PC-9 (cell line): Measurements from ENCODE around the gene LRRC27. TPM values are rescaled to one million over a fixed set of nuclear protein-coding genes. Genes with fewer than 3 reads are reported as not detected.

Experiments used
- BruUV-seq: library from RNA; stranded (reverse); fragments of 400-500 nt; replicated peaks from 2 replicates; lab custom pipeline; 2021; lab: Mats Ljungman, UMichigan
- CTCF ChIA-PET: fragments of 300-600 bp; sonication (Branson Sonifier 250); formaldehyde crosslinking; loops from one replicate; lab custom pipeline; 2022; ENCODE audit warnings: antibody characterized with exemption; lab: Charles Lee
- POLR2A ChIA-PET: fragments of 300-600 bp; sonication (Branson Sonifier 250); formaldehyde crosslinking; loops from one replicate; lab custom pipeline; 2022; ENCODE audit warnings: antibody characterized with exemption; ENCODE audit not compliant: unreplicated experiment; lab: Charles Lee
- DNase-seq, 2 experiments: peaks; one replicate each; pipeline versions ENCODE4 v3.0.0 to v3.0.0-alpha.2; 2015 to 2022; ENCODE audit warnings: mixed read lengths in 1 of 2
- H2AFZ ChIP-seq: fragments of 200-600 bp; sonication (generic); 2 replicates; pipeline ENCODE4 v1.8.1; 2017; ENCODE audit warnings: antibody characterized with exemption
- H3F3A ChIP-seq: fragments of 200-600 bp; sonication (generic); 2 replicates; pipeline ENCODE4 v1.8.1; 2017; ENCODE audit warnings: antibody characterized with exemption, mild to moderate bottlenecking, low read depth; ENCODE audit not compliant: insufficient read depth
- H3K27ac ChIP-seq: fragments of 200-600 bp; sonication (generic); 2 replicates; pipeline ENCODE4 v1.6.1; 2016; ENCODE audit warnings: mixed run types
- H3K27me3 ChIP-seq: fragments of 200-600 bp; sonication (generic); 2 replicates; pipeline ENCODE4 v1.6.1; 2016; ENCODE audit warnings: low read depth, mixed run types; ENCODE audit not compliant: insufficient read depth
- H3K36me3 ChIP-seq: fragments of 200-600 bp; sonication (generic); 2 replicates; pipeline ENCODE4 v1.6.1; 2016; ENCODE audit warnings: low read depth, mixed run types
- H3K4me1 ChIP-seq: fragments of 200-600 bp; sonication (generic); replicated peaks from 2 replicates; pipeline ENCODE4 v1.6.1; 2016; ENCODE audit warnings: mixed run types; ENCODE audit not compliant: insufficient read depth
- H3K4me2 ChIP-seq: fragments of 200-600 bp; sonication (generic); 2 replicates; pipeline ENCODE4 v1.6.1; 2017; ENCODE audit warnings: mixed run types
- H3K4me3 ChIP-seq: fragments of 200-600 bp; sonication (generic); 2 replicates; pipeline ENCODE4 v1.6.1; 2016; ENCODE audit warnings: mixed run types
- H3K79me2 ChIP-seq: fragments of 200-600 bp; sonication (generic); 2 replicates; pipeline ENCODE4 v1.6.1; 2017; ENCODE audit warnings: low read depth, mixed run types
- H3K9me2 ChIP-seq: fragments of 200-600 bp; sonication (generic); 2 replicates; pipeline ENCODE4 v1.8.1; 2017; ENCODE audit warnings: mild to moderate bottlenecking; ENCODE audit not compliant: insufficient read depth
- H3K9me3 ChIP-seq: fragments of 200-600 bp; sonication (generic); 2 replicates; pipeline ENCODE4 v1.8.1; 2016; ENCODE audit warnings: low read depth; ENCODE audit not compliant: insufficient read depth
- H4K20me1 ChIP-seq: fragments of 200-600 bp; sonication (generic); 2 replicates; pipeline ENCODE4 v1.8.1; 2017; ENCODE audit not compliant: insufficient read depth
- EZH2 ChIP-seq: fragments of 200-600 bp; sonication (generic); IDR thresholded peaks from 2 replicates; pipeline ENCODE4 v1.8.0; 2017; ENCODE audit warnings: antibody characterized with exemption, low read depth
- intact Hi-C: fragments of 100-400 bp; cut with micrococcal nuclease; formaldehyde crosslinking; loops from one replicate; pipeline ENCODE4 v1.10.0; 2022; ENCODE audit not compliant: unreplicated experiment
- total RNA-seq: library from RNA; stranded (reverse); gene quantifications from 2 replicates; pipeline ENCODE4 v1.2.3, GENCODE V29; 2021
- TF ChIP-seq, protein P1 (sequence below): fragments of 200-600 bp; sonication (generic); conservative IDR thresholded peaks from 2 replicates; pipeline ENCODE4 v1.6.1; 2017; ENCODE audit warnings: mixed run types, antibody characterized with exemption, mild to moderate bottlenecking, moderate library complexity

LRRC27 gene
- total RNA-seq, 1 experiment from 2014 or later, result 10.0 TPM

GRCh38 chr10:132390170-132390920, 58.4 kb downstream of the LRRC27 start:
- H3K4me3 ChIP-seq, result no peak overlapping the region
- no peaks in the 10 kb centered on the region for H3K9me2 ChIP-seq
- ChIA-PET POLR2A (interaction anchor here (0.6 kb wide), 1 partner anchor 150 kb away, joined by 4 read pairs; no protein-coding TSS in a partner anchor), CTCF (no interaction called here)
- H3K27me3 ChIP-seq, result no peaks in the 10 kb centered on the region
- no peaks in the 10 kb centered on the region for H3K36me3 ChIP-seq
- H3K9me3 ChIP-seq, result no peaks in the 10 kb centered on the region
- no TSS peak for BruUV-seq
- H3K4me1 ChIP-seq, result peaks cover 13% of the 10 kb centered on the region
- intact Hi-C loops, result no loop called here
- no peaks in the 10 kb centered on the region for H3K79me2 ChIP-seq
- H3K4me2 ChIP-seq, result no peak overlapping the region
- no peaks in the 10 kb centered on the region for H4K20me1 ChIP-seq
- DNase-seq, result no peak
- no peak overlapping the region for H3K27ac ChIP-seq
- H3F3A ChIP-seq, result no peaks in the 10 kb centered on the region; the same call in 1 of the 2 replicates
- no peak overlapping the region for H2AFZ ChIP-seq
- TF ChIP-seq EZH2, result no peak
- TF ChIP-seq, protein P1, sequence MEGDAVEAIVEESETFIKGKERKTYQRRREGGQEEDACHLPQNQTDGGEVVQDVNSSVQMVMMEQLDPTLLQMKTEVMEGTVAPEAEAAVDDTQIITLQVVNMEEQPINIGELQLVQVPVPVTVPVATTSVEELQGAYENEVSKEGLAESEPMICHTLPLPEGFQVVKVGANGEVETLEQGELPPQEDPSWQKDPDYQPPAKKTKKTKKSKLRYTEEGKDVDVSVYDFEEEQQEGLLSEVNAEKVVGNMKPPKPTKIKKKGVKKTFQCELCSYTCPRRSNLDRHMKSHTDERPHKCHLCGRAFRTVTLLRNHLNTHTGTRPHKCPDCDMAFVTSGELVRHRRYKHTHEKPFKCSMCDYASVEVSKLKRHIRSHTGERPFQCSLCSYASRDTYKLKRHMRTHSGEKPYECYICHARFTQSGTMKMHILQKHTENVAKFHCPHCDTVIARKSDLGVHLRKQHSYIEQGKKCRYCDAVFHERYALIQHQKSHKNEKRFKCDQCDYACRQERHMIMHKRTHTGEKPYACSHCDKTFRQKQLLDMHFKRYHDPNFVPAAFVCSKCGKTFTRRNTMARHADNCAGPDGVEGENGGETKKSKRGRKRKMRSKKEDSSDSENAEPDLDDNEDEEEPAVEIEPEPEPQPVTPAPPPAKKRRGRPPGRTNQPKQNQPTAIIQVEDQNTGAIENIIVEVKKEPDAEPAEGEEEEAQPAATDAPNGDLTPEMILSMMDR, result no peak

- peaks cover 18% of the 10 kb centered on the region for H3K4me1 ChIP-seq
- DNase-seq, result no peak
- POLR2A ChIA-PET, result no interaction called here
- no peaks in the 10 kb centered on the region for H3K9me2 ChIP-seq
- no peak overlapping the region for H2AFZ ChIP-seq
- H3F3A ChIP-seq, result no peaks in the 10 kb centered on the region; the same call in 1 of the 2 replicates
- H3K27ac ChIP-seq, result no peak overlapping the region
- TF ChIP-seq EZH2, result no peak
- TF ChIP-seq, protein P1, result no peak
- no peaks in the 10 kb centered on the region for H3K27me3 ChIP-seq
- H4K20me1 ChIP-seq, result no peaks in the 10 kb centered on the region
- no peak overlapping the region for H3K4me3 ChIP-seq
- intact Hi-C loops, result no loop called here
- BruUV-seq, result no TSS peak
- H3K36me3 ChIP-seq, result no peaks in the 10 kb centered on the region
- no peaks in the 10 kb centered on the region for H3K79me2 ChIP-seq
- H3K9me3 ChIP-seq, result no peaks in the 10 kb centered on the region
- CTCF ChIA-PET, result no interaction called here
- H3K4me2 ChIP-seq, result no peak overlapping the region
Measured at GRCh38 chr10:132390921-132391675, 59.1 kb downstream of the LRRC27 start.

GRCh38 chr10:132391676-132392020, 59.7 kb downstream of the LRRC27 start:
- ChIA-PET CTCF (no interaction called here), POLR2A (no interaction called here)
- Histone ChIP-seq H3K4me3 (no peak overlapping the region), H2AFZ (no peak overlapping the region), H4K20me1 (no peaks in the 10 kb centered on the region), H3F3A (no peaks in the 10 kb centered on the region; the same call in 1 of the 2 replicates), H3K4me2 (no peak overlapping the region), H3K27me3 (no peaks in the 10 kb centered on the region), H3K4me1 (peaks cover 18% of the 10 kb centered on the region), H3K36me3 (no peaks in the 10 kb centered on the region), H3K79me2 (no peaks in the 10 kb centered on the region), H3K9me2 (no peaks in the 10 kb centered on the region), H3K9me3 (no peaks in the 10 kb centered on the region), H3K27ac (no peak overlapping the region)
- no peak for TF ChIP-seq EZH2
- TF ChIP-seq, protein P1, result no peak
- intact Hi-C loops, result no loop called here
- BruUV-seq, result no TSS peak
- DNase-seq, result no peak
